HG03135 (cell line): ENCODE measurements around the gene CD24.
"Not testable (repeated sequence)": the region's sequence is repeated elsewhere in the genome, so short reads cannot be mapped to it uniquely, and the experiment has no call there.

Source experiments
- ATAC-seq: cut with Tn5 transposase; IDR thresholded peaks from one replicate; pipeline ENCODE4 v1.9.1; 2021; ENCODE audit warnings: mild to moderate bottlenecking, moderate library complexity; ENCODE audit not compliant: unreplicated experiment

The CD24 gene

GRCh38 chr6:106974336-106974998 is at the start of gene CD24:
TSS of gene CD24 (minus strand) at chr6:106974729. CDS start at chr6:106974646, 83 bp downstream.
- no peak for ATAC-seq

- ATAC-seq = no peak
These were observed 47.1 kb upstream of the CD24 start for GRCh38 chr6:107021446-107022185.

- ATAC-seq = no peak
These were observed 45.7 kb upstream of the CD24 start for GRCh38 chr6:107020239-107020638.

- ATAC-seq = not testable (repeated sequence)
These were observed 45.1 kb upstream of the CD24 start for GRCh38 chr6:107019628-107020027.

GRCh38 chr6:107019047-107019446 is 44.5 kb upstream of the CD24 start:
- ATAC-seq = no peak

- no peak for ATAC-seq
These were observed 35.0 kb upstream of the CD24 start for GRCh38 chr6:107009499-107009898.

- peak; percentile 59 for ATAC-seq
These were observed 23.0 kb upstream of the CD24 start for GRCh38 chr6:106997392-106998158.

- no peak for ATAC-seq
These were observed 21.1 kb upstream of the CD24 start for GRCh38 chr6:106995640-106996039.

GRCh38 chr6:106989737-106990136 is 15.2 kb upstream of the CD24 start:
- not testable (repeated sequence) for ATAC-seq

GRCh38 chr6:106988664-106989063 is 14.1 kb upstream of the CD24 start:
- no peak for ATAC-seq

- ATAC-seq = no peak
These were observed 7.4 kb upstream of the CD24 start for GRCh38 chr6:106981926-106982325.

- no peak for ATAC-seq
These were observed 6.4 kb upstream of the CD24 start for GRCh38 chr6:106980926-106981325.

GRCh38 chr6:106979435-106979884 is 4.9 kb upstream of the CD24 start:
- no peak for ATAC-seq

GRCh38 chr6:106977246-106977645 is 2.7 kb upstream of the CD24 start:
- ATAC-seq = no peak

- ATAC-seq = no peak
These were observed 1.7 kb upstream of the CD24 start for GRCh38 chr6:106976270-106976669.

GRCh38 chr6:106975738-106976064 is 1.2 kb upstream of the CD24 start:
- no peak for ATAC-seq

GRCh38 chr6:106974999-106975737 is 639 bp upstream of the CD24 start:
- no peak for ATAC-seq

GRCh38 chr6:106973836-106974335 is 643 bp downstream of the CD24 start:
- ATAC-seq = no peak

GRCh38 chr6:106973018-106973835 is 1.3 kb downstream of the CD24 start:
- ATAC-seq = no peak

GRCh38 chr6:106972500-106972899 is 2.0 kb downstream of the CD24 start:
- no peak for ATAC-seq
